HL-60 (cell line): ENCODE data around the gene MSS51.

Experiments
- GABPA ChIP-seq: IDR thresholded peaks from 2 replicates; pipeline ENCODE4 v1.6.1; 2012; ENCODE audit warnings: low read depth
- POLR2AphosphoS5 ChIP-seq: IDR thresholded peaks from 2 replicates; pipeline ENCODE4 v1.6.1; 2012; ENCODE audit warnings: low read depth
- TF ChIP-seq, protein P1 (sequence below): IDR thresholded peaks from one replicate; pipeline ENCODE4 v1.5.1; 2011; ENCODE audit warnings: low read length, control low read depth, inconsistent platforms; ENCODE audit not compliant: insufficient read depth
- TF ChIP-seq, protein P2 (sequence below): IDR thresholded peaks from 2 replicates; pipeline ENCODE4 v1.6.1; 2012; ENCODE audit warnings: low read depth; ENCODE audit not compliant: insufficient replicate concordance

DNA sequence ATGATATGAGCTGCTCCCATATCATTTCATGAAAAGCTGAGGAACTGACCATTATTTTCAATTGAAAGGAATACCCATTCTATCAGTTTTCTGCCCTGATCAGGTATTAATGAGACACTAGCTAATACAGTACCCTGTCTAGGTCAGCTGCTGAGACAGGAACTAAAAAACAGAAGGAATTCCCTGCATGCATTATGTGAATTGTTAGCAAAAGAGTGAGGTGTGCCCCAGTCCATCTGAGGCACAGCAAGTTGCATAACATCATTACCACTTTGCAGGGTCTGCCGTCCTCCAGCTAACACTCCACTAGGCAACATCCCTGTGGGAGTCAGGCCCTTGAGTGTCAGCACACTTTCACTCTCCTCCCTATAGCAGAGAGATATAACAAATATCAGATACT, 11.1 kb upstream of the MSS51 start:
- TF ChIP-seq, protein P1, sequence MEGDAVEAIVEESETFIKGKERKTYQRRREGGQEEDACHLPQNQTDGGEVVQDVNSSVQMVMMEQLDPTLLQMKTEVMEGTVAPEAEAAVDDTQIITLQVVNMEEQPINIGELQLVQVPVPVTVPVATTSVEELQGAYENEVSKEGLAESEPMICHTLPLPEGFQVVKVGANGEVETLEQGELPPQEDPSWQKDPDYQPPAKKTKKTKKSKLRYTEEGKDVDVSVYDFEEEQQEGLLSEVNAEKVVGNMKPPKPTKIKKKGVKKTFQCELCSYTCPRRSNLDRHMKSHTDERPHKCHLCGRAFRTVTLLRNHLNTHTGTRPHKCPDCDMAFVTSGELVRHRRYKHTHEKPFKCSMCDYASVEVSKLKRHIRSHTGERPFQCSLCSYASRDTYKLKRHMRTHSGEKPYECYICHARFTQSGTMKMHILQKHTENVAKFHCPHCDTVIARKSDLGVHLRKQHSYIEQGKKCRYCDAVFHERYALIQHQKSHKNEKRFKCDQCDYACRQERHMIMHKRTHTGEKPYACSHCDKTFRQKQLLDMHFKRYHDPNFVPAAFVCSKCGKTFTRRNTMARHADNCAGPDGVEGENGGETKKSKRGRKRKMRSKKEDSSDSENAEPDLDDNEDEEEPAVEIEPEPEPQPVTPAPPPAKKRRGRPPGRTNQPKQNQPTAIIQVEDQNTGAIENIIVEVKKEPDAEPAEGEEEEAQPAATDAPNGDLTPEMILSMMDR: no peak
- TF ChIP-seq POLR2AphosphoS5 (no peak), GABPA (no peak)
- TF ChIP-seq, protein P2, sequence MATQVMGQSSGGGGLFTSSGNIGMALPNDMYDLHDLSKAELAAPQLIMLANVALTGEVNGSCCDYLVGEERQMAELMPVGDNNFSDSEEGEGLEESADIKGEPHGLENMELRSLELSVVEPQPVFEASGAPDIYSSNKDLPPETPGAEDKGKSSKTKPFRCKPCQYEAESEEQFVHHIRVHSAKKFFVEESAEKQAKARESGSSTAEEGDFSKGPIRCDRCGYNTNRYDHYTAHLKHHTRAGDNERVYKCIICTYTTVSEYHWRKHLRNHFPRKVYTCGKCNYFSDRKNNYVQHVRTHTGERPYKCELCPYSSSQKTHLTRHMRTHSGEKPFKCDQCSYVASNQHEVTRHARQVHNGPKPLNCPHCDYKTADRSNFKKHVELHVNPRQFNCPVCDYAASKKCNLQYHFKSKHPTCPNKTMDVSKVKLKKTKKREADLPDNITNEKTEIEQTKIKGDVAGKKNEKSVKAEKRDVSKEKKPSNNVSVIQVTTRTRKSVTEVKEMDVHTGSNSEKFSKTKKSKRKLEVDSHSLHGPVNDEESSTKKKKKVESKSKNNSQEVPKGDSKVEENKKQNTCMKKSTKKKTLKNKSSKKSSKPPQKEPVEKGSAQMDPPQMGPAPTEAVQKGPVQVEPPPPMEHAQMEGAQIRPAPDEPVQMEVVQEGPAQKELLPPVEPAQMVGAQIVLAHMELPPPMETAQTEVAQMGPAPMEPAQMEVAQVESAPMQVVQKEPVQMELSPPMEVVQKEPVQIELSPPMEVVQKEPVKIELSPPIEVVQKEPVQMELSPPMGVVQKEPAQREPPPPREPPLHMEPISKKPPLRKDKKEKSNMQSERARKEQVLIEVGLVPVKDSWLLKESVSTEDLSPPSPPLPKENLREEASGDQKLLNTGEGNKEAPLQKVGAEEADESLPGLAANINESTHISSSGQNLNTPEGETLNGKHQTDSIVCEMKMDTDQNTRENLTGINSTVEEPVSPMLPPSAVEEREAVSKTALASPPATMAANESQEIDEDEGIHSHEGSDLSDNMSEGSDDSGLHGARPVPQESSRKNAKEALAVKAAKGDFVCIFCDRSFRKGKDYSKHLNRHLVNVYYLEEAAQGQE: no peak
